Parathyroid adenoma (tissue), 2 donors: ENCODE results near the gene CNP.
A peak's percentile ranks its signal among the peaks of the same experiment; 100 is the strongest.
"Not testable (repeated sequence)": the region's sequence is repeated elsewhere in the genome, so short reads cannot be mapped to it uniquely, and the experiment has no call there.

Experiments
- H2AFZ ChIP-seq: fragments of 300-600 bp; sonication (generic); one replicate; pipeline ENCODE4 v1.7.0; 2017; ENCODE audit warnings: antibody characterized with exemption, mild to moderate bottlenecking
- H3K27ac ChIP-seq: fragments of 300-600 bp; sonication (generic); one replicate; pipeline ENCODE4 v1.7.0; 2017
- H3K27me3 ChIP-seq: fragments of 300-600 bp; sonication (generic); one replicate; pipeline ENCODE4 v1.7.0; 2017; ENCODE audit warnings: low read length; ENCODE audit not compliant: control insufficient read depth, insufficient read depth
- H3K36me3 ChIP-seq: fragments of 300-600 bp; sonication (generic); one replicate; pipeline ENCODE4 v1.7.0; 2017; ENCODE audit warnings: low read length; ENCODE audit not compliant: control insufficient read depth, insufficient read depth
- H3K4me1 ChIP-seq: fragments of 300-600 bp; sonication (generic); one replicate; pipeline ENCODE4 v1.7.0; 2017; ENCODE audit warnings: control low read depth
- H3K4me2 ChIP-seq: fragments of 300-600 bp; sonication (generic); one replicate; pipeline ENCODE4 v1.7.0; 2017; ENCODE audit warnings: low read length
- H3K4me3 ChIP-seq: fragments of 300-600 bp; sonication (generic); one replicate; pipeline ENCODE4 v1.7.0; 2017; ENCODE audit warnings: low read depth, low read length
- H3K79me2 ChIP-seq: fragments of 300-600 bp; sonication (generic); one replicate; pipeline ENCODE4 v1.7.0; 2017; ENCODE audit warnings: control low read depth
- H3K9ac ChIP-seq: fragments of 300-600 bp; sonication (generic); one replicate; pipeline ENCODE4 v1.7.0; 2017; ENCODE audit warnings: mild to moderate bottlenecking
- H3K9me3 ChIP-seq: fragments of 300-600 bp; sonication (generic); one replicate; pipeline ENCODE4 v1.7.0; 2017; ENCODE audit warnings: low read length; ENCODE audit not compliant: control insufficient read depth
- CTCF ChIP-seq: fragments of 300-600 bp; sonication (generic); IDR thresholded peaks from one replicate; pipeline ENCODE4 v1.7.0; 2017; ENCODE audit warnings: antibody characterized with exemption, mild to moderate bottlenecking
- donor health status: primary hyperparathyroidism.

The CNP gene

GRCh38 chr17:42002792-42003301, 36.3 kb downstream of the CNP start:
- Histone ChIP-seq H3K79me2 (peaks cover 45% of the 10 kb centered on the region), H3K36me3 (no peaks in the 10 kb centered on the region), H3K27ac (no peak overlapping the region), H3K4me1 (no peaks in the 10 kb centered on the region), H3K9me3 (no peaks in the 10 kb centered on the region), H3K27me3 (no peaks in the 10 kb centered on the region), H2AFZ (no peak overlapping the region), H3K9ac (no peak overlapping the region), H3K4me2 (no peak overlapping the region), H3K4me3 (no peak overlapping the region)
- no peak for TF ChIP-seq CTCF

GRCh38 chr17:42005166-42005565, 38.6 kb downstream of the CNP start:
- H3K4me3 ChIP-seq = no peak overlapping the region
- H3K4me2 ChIP-seq = no peak overlapping the region
- no peak overlapping the region for H3K27ac ChIP-seq
- H3K27me3 ChIP-seq = no peaks in the 10 kb centered on the region
- no peak for TF ChIP-seq CTCF
- H3K36me3 ChIP-seq = no peaks in the 10 kb centered on the region
- H2AFZ ChIP-seq = no peak overlapping the region
- peaks cover 64% of the 10 kb centered on the region for H3K79me2 ChIP-seq
- H3K9me3 ChIP-seq = no peaks in the 10 kb centered on the region
- no peaks in the 10 kb centered on the region for H3K4me1 ChIP-seq
- no peak overlapping the region for H3K9ac ChIP-seq

- Histone ChIP-seq H3K27ac (no peak overlapping the region), H3K9me3 (no peaks in the 10 kb centered on the region), H3K4me1 (peaks cover 14% of the 10 kb centered on the region), H2AFZ (no peak overlapping the region), H3K36me3 (no peaks in the 10 kb centered on the region), H3K4me3 (no peak overlapping the region), H3K9ac (no peak overlapping the region), H3K27me3 (no peaks in the 10 kb centered on the region), H3K79me2 (peaks cover 85% of the 10 kb centered on the region), H3K4me2 (no peak overlapping the region)
- no peak for TF ChIP-seq CTCF
These were observed 42.6 kb downstream of the CNP start for GRCh38 chr17:42009170-42009569.

GRCh38 chr17:42010266-42010680, 43.7 kb downstream of the CNP start:
- H3K27ac ChIP-seq, H3K4me3 ChIP-seq, H3K9ac ChIP-seq, H3K27me3 ChIP-seq, H3K36me3 ChIP-seq, H2AFZ ChIP-seq, H3K9me3 ChIP-seq: not testable (repeated sequence)
- Histone ChIP-seq H3K4me1 (peaks cover 14% of the 10 kb centered on the region), H3K79me2 (peaks cover 86% of the 10 kb centered on the region), H3K4me2 (peak overlapping the region; percentile 31)

- Histone ChIP-seq H3K9ac (no peak overlapping the region), H3K4me3 (no peak overlapping the region), H2AFZ (no peak overlapping the region), H3K4me2 (peak overlapping the region; percentile 31), H3K79me2 (peaks cover 92% of the 10 kb centered on the region), H3K36me3 (no peaks in the 10 kb centered on the region), H3K27me3 (no peaks in the 10 kb centered on the region), H3K9me3 (no peaks in the 10 kb centered on the region), H3K27ac (no peak overlapping the region), H3K4me1 (peaks cover 17% of the 10 kb centered on the region)
- no peak for TF ChIP-seq CTCF
These were observed 44.4 kb downstream of the CNP start for GRCh38 chr17:42010898-42011516.

GRCh38 chr17:42012363-42012762, 45.8 kb downstream of the CNP start:
- peaks cover 93% of the 10 kb centered on the region for H3K79me2 ChIP-seq
- H3K27me3 ChIP-seq, H3K9me3 ChIP-seq: not testable (repeated sequence)

GRCh38 chr17:42013740-42014139, 47.1 kb downstream of the CNP start:
- not testable (repeated sequence) for H3K27me3 ChIP-seq

More at GRCh38 chr17:42012363-42012762, 45.8 kb downstream of the CNP start:
- not testable (repeated sequence) for H3K27ac ChIP-seq, H2AFZ ChIP-seq, H3K9ac ChIP-seq, H3K4me2 ChIP-seq, H3K36me3 ChIP-seq, H3K4me3 ChIP-seq
- H3K4me1 ChIP-seq = peaks cover 19% of the 10 kb centered on the region

More at GRCh38 chr17:42013740-42014139, 47.1 kb downstream of the CNP start:
- H3K4me3 ChIP-seq, H3K27ac ChIP-seq, H2AFZ ChIP-seq, H3K9ac ChIP-seq, H3K4me2 ChIP-seq, H3K9me3 ChIP-seq, H3K36me3 ChIP-seq: not testable (repeated sequence)
- H3K79me2 ChIP-seq = peaks cover 84% of the 10 kb centered on the region
- peaks cover 19% of the 10 kb centered on the region for H3K4me1 ChIP-seq
